ENCODE data around the gene DYRK3.

Gene DYRK3

GRCh38 chr1:206684003-206684402 is 48.7 kb downstream of the DYRK3 start:
- DNase-seq (ENCODE audit: low spot score) = no peak

DNA sequence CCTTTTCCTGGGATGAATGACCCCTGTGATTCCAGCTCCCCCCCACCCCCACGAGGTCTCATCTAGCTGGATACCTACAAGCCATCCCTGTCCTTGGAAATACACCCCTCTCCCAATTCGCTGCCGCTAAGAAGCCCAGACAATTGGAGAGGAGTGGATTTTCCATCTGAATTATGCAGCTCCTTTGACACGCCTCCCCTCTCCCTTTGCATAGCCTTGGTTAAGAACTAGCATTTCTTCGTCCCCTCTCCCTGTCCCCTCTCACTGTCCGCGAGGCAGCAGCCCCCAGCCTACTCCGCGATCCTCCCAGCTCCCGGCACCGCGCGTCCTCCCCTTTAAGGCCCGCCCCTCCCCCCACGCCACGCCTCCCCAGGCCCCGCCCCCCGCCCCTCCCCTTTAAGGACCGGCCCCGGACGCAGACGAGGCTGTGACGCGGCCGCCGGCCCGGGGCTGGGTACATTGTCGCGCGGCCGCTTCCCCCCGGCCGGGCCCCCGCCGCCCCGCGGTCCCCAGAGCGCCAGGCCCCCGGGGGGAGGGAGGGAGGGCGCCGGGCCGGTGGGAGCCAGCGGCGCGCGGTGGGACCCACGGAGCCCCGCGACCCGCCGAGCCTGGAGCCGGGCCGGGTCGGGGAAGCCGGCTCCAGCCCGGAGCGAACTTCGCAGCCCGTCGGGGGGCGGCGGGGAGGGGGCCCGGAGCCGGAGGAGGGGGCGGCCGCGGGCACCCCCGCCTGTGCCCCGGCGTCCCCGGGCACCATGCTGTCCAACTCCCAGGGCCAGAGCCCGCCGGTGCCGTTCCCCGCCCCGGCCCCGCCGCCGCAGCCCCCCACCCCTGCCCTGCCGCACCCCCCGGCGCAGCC is 49.4 kb downstream of the DYRK3 start, which contains the start of gene MAPKAPK2:
Gene MAPKAPK2, plus strand, starts transcription at position 428 of the 856 bp plus-strand sequence. Its CDS starts 325 bp downstream, at position 753.
- peak; percentile 98 for DNase-seq (ENCODE audit: low spot score)

DNA sequence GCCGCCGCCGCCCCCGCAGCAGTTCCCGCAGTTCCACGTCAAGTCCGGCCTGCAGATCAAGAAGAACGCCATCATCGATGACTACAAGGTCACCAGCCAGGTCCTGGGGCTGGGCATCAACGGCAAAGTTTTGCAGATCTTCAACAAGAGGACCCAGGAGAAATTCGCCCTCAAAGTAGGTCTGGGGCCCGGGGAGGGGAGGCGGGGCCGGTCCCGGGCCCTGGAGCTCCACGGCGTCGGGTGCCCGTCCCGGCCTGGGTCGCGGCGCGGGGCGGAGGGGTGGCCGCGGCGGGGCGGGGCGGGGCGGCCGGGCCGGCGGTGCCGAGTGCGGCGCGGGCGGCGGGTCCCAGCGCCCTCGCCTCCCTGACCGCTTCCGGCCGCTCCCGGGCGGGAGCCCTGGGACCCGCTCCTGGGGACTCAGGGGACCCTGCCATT is 50.0 kb downstream of the DYRK3 start:
- peak; percentile 71 for DNase-seq (ENCODE audit: low spot score)

DNA sequence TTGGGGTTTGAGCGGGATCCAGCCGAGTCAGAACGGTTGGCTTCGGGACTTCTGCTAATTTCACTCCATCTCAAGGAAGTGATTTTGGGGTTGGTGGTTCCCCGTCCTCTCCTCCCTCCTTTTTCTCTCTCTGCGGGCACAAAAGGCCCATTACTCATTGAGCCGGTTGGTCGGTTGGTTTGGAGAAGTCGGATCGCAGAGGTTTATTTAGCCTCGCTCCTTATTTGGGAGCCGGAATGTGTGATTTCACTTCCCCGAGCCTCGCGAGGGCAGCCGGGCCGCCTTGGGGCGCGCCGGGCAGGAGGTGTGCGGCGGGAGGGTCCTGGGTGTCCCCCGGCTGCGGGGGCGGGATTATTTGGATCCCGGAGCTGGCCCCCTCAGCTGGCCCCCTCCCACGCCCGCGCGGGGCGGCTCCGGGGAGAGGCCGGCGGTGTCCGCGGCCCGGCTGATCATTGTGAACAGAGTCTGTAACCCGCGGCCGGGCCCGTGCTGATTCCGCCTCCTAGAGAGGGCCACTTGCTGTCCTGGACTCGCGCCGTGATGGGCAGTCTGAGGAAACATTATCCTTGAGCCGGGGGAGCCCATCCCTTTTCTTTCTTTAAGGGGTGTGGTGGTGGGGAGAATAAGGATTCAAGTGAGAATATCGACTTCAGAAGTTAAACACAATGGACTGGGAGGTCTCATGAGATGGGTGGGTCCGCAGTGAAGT is 50.6 kb downstream of the DYRK3 start:
- DNase-seq (ENCODE audit: low spot score) = peak; percentile 84

DNA sequence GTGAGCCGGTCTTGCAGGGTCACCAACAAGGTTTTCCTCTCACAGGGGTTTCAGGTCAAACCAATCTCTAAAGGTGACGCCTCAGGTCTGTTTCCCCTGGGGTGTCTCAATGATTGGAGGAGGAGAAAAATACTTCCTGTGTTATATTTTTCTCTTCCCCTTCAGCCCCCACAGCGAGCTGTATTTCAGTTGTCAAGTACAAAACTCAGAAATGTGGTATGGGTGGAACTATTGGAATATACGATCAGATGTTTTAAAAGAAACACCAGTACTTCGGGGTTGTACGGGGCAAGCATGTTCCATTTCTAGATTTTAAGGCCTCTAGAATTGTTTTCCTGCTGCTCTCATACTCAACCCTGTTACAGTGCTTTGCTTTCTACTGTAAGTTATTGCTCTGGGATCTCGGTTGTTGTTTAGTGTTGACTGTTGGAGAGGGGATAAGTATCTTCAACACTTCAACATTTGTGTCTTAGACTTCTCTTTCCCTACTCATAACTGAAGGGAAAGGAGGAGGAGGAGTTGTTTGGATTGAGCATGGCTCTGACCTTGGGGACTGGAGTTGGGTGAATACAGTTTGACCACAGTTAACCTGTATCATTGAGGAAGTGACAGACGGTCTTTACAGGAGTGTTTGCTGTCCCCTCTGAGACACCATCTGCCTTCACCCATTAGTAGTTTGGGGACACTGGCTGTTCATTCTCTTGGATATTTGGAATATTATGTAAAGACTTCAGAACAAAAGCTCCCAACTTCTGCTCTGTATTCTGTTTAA is 51.3 kb downstream of the DYRK3 start:
- no peak for DNase-seq (ENCODE audit: low spot score)

DNA sequence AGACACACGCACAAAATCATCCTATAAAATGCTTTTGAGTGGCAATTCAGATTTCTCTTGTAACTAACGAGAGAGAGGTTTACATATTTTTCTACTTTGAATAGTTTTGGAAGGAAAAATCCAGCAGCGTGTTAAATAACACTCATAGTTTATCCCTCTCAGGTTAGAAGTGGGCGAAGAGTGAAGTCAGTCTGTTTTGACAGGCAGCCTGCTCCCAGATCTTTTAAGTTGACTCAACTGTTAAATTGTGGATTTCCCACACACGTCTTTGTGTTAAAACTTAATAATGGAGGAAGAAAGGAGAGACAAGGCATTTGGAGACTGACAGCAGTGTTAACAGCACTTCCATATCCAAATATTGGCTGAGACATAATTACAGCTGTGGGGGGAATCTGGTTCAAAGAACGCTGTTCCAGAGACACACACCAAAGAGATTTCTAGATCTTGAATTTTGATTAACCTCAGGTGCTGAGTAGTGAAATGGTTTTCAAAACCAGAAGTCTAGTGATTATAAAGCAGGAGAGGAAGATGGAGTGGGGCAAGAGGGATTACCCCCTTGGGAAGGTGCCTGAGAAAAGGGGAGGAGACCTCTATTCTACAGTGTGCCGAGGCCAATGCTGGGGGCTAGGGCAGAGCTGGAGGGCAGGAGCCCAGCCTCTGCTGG is 52.0 kb downstream of the DYRK3 start:
- DNase-seq (ENCODE audit: low spot score) = no peak

DNA sequence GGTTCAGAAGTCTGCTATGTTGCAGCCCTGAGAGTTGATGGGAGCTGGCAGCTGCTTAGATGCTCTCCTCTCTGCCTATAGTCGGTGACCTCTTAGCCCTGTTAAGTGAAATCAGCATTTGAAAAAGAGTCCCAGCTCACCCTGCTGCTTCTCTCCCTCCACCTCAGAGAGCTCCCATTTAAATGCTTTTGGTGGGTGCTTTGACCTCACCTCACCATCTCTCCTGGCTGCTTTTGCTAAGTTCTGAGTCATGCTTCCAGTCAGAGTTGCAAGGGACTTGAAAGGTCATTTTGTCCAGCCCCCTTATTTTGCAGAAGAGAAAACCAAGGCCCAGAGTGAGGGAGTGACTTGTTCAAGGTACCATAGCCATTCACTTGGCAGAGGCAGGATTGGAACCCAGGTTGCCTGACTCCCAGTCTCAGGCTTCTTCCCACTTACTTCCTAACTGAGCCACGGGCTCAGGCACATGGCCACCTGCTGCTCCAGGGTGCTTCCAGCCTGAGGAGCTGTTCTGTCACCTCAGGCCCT is 52.6 kb downstream of the DYRK3 start:
- no peak for DNase-seq (ENCODE audit: low spot score)

DNA sequence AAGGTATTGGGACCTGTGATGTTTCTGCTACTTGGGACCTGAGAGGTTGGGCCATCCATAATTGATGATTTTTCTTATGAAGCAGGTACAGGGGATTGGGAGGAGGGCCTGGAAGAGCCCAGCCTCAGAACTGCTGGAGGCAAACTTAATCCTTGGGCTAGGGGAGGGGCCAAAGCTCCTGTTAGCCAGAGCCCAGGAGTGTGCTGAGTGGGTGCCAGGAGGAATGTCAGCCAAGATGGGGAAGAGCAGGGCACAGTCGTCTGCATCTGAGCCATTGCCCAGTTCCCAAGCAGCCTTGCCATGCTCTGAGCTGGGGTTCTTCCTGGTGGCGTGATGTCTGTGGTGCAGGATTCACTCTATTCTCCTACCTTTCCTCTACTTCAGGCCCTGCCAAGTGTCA is 55.2 kb downstream of the DYRK3 start:
- DNase-seq (ENCODE audit: low spot score) = no peak

DNA sequence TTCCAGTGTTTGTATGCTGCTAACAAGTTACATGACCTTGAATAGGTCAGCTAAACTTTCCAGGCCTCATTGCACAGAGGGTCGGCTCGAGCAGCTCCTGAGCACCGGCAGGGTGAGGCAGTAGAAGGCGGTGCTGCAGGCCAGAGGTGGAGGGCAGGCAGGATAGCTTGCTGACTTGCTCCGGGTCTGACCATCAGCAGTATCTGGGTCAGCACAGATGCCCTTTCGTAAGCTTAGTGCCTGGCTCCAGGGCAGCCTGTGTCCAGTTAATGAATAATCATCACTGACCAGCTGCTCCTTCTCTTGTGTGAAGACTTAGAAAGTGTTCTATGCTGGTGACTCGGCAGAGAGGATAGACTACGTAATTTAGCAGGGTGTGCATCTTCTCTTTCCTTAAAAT is 56.3 kb downstream of the DYRK3 start:
- no peak for DNase-seq (ENCODE audit: low spot score)

DNA sequence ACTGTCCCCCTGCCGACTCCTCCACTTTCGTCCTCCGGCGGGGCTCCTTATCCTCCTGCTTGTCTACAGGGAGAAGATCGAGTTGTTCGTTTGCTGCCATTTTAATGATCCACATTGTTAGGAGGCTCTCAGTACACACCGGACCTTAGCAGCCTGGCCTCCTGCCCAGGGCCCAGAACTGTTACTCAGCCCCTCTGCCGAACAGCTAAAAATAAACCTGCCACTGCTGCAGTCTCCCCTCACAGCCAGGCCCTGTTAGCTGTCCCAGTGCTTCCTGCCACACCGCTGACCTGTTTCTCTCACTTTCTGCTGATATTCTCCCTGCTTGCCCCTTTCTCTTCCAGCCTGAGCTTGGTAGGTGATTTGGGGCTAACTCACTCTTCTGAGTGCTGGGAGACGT is 57.7 kb downstream of the DYRK3 start:
- DNase-seq (ENCODE audit: low spot score) = peak; percentile 68

GRCh38 chr1:206693592-206693991 is 58.3 kb downstream of the DYRK3 start:
- peak; percentile 67 for DNase-seq (ENCODE audit: low spot score)

DNA sequence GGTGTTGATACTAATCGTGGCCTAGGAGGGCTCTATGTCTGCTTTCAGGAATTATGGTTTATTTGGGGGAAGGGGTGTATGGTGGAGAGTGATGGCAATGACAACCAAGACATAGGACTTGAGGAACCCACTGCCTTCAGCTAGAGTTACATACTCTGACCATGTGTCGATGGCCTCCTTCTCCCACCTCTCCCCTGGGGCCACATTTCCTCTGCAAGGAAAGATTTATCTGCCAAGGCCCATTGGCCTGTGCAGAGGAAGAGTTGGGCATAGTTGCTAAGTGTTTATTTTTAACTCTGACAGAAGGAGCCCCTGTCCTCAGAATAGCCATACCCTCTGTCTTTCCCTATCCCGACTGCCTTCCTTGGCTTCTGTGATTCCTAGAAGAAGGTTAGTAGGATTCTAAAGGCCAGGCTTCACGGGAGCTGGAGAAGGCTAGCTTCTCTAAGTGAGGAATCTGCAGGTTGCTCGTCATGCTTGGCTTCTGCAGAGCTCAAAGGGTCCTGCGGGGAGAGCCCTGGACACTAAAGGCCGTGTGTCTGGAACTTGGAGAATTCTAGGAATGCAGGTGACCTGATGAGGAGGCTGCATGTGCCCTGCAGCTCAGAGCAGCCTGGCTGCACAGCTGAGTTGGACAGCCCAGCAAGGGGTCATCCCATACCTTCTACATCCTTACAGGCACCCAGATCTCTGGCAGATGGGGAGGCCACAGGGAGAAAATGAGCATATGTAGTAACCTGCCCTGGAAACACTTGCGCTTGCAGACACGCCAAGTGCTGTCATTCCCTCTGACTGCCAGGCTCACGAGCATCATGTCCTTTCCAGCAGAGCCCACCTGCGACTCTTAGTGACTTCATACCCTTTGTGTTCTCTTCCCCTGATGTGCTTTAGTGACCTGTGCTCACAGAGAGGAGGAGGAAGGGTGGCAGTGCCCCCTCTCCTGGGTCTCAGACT is 59.1 kb downstream of the DYRK3 start:
- no peak for DNase-seq (ENCODE audit: low spot score)

DNA sequence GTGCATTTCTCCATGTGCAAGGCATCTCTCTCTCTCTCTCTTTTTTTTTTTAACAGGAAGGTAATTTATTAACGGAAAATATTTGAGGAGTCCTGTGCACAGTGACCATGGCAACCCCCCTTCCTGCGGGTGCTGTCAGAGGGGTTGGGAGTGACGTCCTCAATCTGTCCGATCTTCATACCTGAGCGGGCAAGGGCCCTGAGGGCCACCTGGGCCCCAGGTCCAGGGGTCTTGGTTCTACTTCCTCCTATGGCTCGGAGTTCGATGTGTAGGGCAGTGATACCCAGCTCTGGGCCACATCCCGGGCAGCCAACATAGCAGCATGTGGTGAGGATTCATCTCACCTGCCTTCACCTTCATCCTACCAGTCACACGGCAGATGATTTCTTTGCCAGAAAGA is 60.4 kb downstream of the DYRK3 start:
- DNase-seq (ENCODE audit: low spot score) = no peak

DNA sequence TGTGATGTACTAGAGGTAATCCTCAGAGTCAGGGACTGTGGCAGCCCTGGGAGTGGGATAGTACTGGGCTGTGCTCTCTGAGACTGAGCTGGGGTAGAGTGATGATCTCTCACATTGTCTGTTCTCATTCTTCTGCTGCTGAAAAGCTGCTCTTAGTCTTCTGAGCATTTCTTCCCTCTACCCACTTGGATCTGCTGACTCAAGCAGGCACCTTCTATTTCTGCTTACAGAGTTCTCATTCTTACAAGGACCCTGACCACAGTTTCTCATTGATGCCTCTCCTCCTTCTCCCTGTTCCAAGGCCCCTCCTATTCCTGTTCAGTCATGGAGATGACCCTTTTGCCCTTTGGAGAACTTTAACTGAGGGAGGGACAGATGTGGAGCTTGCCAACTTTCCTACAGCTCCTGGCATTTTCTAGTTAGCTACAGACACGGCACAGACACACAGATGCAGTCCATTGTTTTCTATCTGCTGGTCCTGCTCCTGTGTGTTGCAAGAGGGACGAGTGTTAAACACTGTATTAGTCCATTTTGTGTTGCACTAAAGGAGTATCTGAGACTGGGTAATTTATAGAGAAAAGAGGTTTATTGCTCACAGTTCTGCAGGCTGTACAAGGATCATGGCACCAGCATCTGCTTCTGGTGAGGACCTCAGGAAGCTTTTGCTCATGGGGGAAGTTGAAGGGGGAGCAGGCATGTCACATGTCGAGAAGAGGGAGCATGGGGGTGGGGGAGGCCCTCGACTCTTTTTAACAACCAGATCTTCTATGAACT is 61.7 kb downstream of the DYRK3 start:
- no peak for DNase-seq (ENCODE audit: low spot score)

DNA sequence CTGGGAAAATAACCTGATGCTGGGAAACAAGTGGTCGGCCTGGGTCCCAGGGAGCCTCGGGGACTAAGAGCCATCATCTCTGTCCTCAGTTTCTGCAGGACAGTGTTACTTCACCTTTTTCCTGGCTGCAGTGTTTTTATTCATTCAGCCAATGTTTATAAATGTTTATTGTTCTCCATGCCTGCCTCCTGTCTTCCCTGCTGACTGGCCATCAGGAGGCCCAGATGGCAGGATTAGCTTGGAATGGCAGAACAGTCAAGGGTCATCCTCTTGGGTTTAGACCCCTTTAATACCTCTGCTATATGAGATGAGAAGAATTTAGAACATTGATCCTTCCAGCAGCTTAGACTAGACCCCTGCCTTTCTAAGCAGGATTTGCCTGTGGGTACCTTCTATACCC is 62.7 kb downstream of the DYRK3 start:
- DNase-seq (ENCODE audit: low spot score) = no peak
